Endothelial cell (in vitro differentiated cells): ENCODE measurements around the gene C1RL. TPM values are rescaled to one million over a fixed set of nuclear protein-coding genes. Genes with fewer than 3 reads are reported as not detected.

Experiments
- DNase-seq: peaks from one replicate; pipeline ENCODE4 v3.0.0; 2021; ENCODE audit warnings: low spot score
- H3K27ac Mint-ChIP-seq: one replicate; pipeline ENCODE4 v1.8.0; 2021; ENCODE audit warnings: mixed read lengths, inconsistent platforms; ENCODE audit not compliant: unreplicated experiment
- H3K27me3 Mint-ChIP-seq: one replicate; pipeline ENCODE4 v1.8.0; 2021; ENCODE audit warnings: mild to moderate bottlenecking, moderate library complexity, mixed read lengths, inconsistent platforms; ENCODE audit not compliant: unreplicated experiment
- H3K36me3 Mint-ChIP-seq: one replicate; pipeline ENCODE4 v1.8.0; 2021; ENCODE audit warnings: mild to moderate bottlenecking, low read depth, mixed read lengths, inconsistent platforms; ENCODE audit not compliant: unreplicated experiment
- H3K4me1 Mint-ChIP-seq: one replicate; pipeline ENCODE4 v1.8.0; 2021; ENCODE audit warnings: mild to moderate bottlenecking, mixed read lengths, inconsistent platforms; ENCODE audit not compliant: unreplicated experiment
- H3K4me3 Mint-ChIP-seq: one replicate; pipeline ENCODE4 v1.8.0; 2021; ENCODE audit warnings: mild to moderate bottlenecking, mixed read lengths, inconsistent platforms; ENCODE audit not compliant: unreplicated experiment
- H3K9me3 Mint-ChIP-seq: one replicate; pipeline ENCODE4 v1.8.0; 2021; ENCODE audit warnings: mixed read lengths, inconsistent platforms; ENCODE audit not compliant: unreplicated experiment
- total RNA-seq: library from RNA; stranded (reverse); fragmentation: NEBNext Ultra II Directional; extraction: Animal tissue kit (Norgen Biotek cat#: 25700); gene quantifications from one replicate; pipeline ENCODE4 v1.2.1, GENCODE V29; 2021; ENCODE audit not compliant: unreplicated experiment
- TF ChIP-seq, protein P1 (sequence below): fragments of 200-600 bp; sonication (generic); IDR thresholded peaks from one replicate; pipeline ENCODE4 v1.5.0; 2021; ENCODE audit warnings: antibody characterized with exemption; ENCODE audit not compliant: unreplicated experiment

The C1RL gene
- total RNA-seq, 1 donor from 2014 or later, result 62.3 TPM

DNA sequence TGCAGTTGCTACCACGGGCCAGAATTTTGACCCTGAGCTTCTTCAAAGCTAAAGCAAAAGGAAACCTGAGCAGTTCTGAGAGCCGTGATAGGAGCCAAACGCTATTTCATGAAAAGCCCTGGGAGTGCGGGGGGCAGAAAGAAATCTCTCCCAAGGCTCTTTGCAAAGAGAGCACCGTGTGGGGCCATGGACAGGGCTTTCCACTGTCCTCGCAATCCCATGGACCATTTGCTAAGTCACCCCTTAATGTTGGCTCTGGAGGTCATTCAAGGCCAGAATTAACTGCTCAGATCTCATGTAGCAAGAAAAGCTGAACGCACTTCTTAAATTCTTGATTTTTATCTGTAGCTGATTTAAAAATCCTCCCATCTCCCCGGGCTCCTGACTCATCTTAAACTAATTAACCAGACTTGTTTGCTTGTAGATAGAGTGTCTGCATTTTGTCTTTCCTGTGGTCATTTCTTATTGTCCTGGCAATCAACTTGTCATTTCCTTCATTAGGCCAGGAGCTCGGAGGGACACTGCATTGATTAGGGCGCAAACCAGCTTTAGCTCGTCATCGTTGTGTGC is 46.0 kb upstream of the C1RL start:
- H3K27ac Mint-ChIP-seq, result peak overlapping the region; percentile 10
- TF ChIP-seq, protein P1, sequence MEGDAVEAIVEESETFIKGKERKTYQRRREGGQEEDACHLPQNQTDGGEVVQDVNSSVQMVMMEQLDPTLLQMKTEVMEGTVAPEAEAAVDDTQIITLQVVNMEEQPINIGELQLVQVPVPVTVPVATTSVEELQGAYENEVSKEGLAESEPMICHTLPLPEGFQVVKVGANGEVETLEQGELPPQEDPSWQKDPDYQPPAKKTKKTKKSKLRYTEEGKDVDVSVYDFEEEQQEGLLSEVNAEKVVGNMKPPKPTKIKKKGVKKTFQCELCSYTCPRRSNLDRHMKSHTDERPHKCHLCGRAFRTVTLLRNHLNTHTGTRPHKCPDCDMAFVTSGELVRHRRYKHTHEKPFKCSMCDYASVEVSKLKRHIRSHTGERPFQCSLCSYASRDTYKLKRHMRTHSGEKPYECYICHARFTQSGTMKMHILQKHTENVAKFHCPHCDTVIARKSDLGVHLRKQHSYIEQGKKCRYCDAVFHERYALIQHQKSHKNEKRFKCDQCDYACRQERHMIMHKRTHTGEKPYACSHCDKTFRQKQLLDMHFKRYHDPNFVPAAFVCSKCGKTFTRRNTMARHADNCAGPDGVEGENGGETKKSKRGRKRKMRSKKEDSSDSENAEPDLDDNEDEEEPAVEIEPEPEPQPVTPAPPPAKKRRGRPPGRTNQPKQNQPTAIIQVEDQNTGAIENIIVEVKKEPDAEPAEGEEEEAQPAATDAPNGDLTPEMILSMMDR, result no peak
- H3K36me3 Mint-ChIP-seq, result peaks cover 46% of the 10 kb centered on the region
- no peak overlapping the region for H3K4me3 Mint-ChIP-seq
- peaks cover 38% of the 10 kb centered on the region for H3K4me1 Mint-ChIP-seq
- H3K27me3 Mint-ChIP-seq, result peaks cover 9% of the 10 kb centered on the region
- H3K9me3 Mint-ChIP-seq, result no peaks in the 10 kb centered on the region
- DNase-seq, result no peak

DNA sequence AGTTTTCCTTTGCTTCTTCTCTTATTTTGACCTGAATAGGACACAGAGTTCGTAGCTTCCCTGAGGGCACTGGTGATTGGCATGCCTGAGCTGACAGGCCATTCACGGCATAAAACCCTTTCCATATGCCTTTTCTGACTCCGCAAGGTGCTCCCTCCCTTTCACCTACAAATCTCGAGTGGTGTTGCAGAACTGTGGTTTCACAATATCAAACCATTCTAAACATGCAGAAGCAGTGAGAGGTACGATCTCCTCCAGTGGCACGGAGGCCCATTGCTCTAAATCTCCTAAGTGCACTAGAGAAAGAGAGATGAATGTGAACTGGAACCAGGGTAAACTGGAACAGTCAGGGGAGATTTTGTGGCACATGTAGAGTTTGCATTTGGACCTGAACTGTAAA is 45.0 kb upstream of the C1RL start:
- no peak overlapping the region for H3K4me3 Mint-ChIP-seq
- TF ChIP-seq, protein P1, result no peak
- H3K36me3 Mint-ChIP-seq, result peaks cover 43% of the 10 kb centered on the region
- no peak for DNase-seq
- no peak overlapping the region for H3K27ac Mint-ChIP-seq
- peaks cover 6% of the 10 kb centered on the region for H3K27me3 Mint-ChIP-seq
- no peaks in the 10 kb centered on the region for H3K9me3 Mint-ChIP-seq
- peaks cover 37% of the 10 kb centered on the region for H3K4me1 Mint-ChIP-seq

DNA sequence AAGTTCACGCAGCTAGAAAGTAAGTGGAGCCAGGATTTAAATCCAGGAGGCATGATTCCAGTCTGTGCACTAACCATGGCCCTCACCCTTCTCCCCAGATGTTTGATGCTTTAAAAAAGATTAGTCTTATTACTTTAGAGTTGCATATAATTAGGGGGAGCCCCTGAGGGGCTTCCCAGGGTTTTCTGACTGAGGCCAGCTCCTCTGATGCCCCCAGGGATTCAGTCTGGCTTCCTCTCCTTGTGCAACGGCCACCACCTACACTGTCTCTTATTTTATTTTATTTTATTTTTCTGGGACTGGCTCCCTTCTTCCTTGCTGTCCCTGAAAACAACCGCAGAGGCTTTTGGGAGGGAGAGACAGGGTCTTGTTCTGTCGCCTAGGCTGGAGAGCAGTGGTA is 43.8 kb upstream of the C1RL start:
- Mint-ChIP-seq H3K27ac (no peak overlapping the region), H3K9me3 (no peaks in the 10 kb centered on the region), H3K4me1 (peaks cover 30% of the 10 kb centered on the region), H3K36me3 (peaks cover 53% of the 10 kb centered on the region), H3K4me3 (no peak overlapping the region), H3K27me3 (peaks cover 4% of the 10 kb centered on the region)
- no peak for DNase-seq
- TF ChIP-seq, protein P1, result no peak

DNA sequence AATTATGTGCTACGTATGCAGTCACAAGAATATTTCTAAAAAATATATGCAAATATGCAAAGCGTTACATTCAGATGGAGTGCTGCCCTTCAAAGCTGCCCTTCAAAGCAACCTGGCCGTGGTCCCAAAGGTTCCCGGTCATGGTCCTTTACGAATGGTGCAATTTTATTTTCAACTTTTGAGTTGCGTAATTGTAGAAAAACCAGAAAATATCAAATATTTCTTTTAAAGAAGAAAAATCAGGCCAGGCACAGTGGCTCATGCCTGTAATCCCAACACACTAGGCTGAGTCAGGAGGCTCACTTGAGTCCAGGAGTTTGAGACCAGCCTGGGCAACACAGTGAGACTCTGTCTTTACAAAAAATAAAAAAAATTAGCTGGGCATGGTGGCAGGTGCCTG is 42.5 kb upstream of the C1RL start:
- no peak for DNase-seq
- Mint-ChIP-seq H3K27ac (no peak overlapping the region), H3K27me3 (no peaks in the 10 kb centered on the region), H3K9me3 (no peaks in the 10 kb centered on the region), H3K36me3 (peaks cover 49% of the 10 kb centered on the region), H3K4me3 (no peak overlapping the region), H3K4me1 (peaks cover 22% of the 10 kb centered on the region)
- TF ChIP-seq, protein P1, result no peak

DNA sequence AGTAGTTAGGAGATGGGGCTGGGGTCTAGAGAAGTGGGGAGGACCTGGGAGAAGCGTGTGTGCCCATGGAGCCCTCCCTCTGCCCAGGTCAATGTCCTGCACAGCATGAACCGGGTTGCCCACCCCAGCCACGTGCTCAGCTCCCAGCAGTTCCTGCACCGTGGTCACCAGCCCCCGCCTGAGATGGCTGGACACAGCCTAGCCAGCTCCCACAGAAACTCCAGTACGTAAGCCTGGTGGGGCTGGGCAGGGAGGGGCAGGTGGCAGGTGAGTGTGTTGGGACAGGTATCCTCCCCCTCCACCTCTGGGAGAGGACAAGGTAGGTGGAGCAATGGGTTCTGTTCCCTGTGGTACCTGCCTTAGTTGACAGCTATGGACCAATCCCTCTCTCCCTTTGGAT is 41.8 kb upstream of the C1RL start:
- H3K27ac Mint-ChIP-seq, result no peak overlapping the region
- no peak overlapping the region for H3K4me3 Mint-ChIP-seq
- H3K27me3 Mint-ChIP-seq, result no peaks in the 10 kb centered on the region
- no peaks in the 10 kb centered on the region for H3K9me3 Mint-ChIP-seq
- TF ChIP-seq, protein P1, result no peak
- H3K4me1 Mint-ChIP-seq, result peaks cover 22% of the 10 kb centered on the region
- peaks cover 47% of the 10 kb centered on the region for H3K36me3 Mint-ChIP-seq
- DNase-seq, result no peak
